Measurements from ENCODE around the gene ZSCAN12.

GRCh38 chr6:28436404-28436803, 36.9 kb upstream of the ZSCAN12 start:
- TF ChIP-seq CTCF (IDR thresholded peaks at IDR 0.05; ENCODE audit: poor library complexity, severe bottlenecking) (no peak), SMC3 (conservative IDR thresholded peaks at IDR 0.05; ENCODE audit: poor library complexity) (no peak), TAF1 (IDR thresholded peaks at IDR 0.05; ENCODE audit: low read depth) (no peak), EZH2 (IDR thresholded peaks at IDR 0.05; ENCODE audit: borderline replicate concordance, insufficient read depth, low read length, poor library complexity, severe bottlenecking) (no peak), POLR2AphosphoS5 (IDR thresholded peaks at IDR 0.05) (no peak)

Measured in neural cell (in vitro differentiated cells).